HepG2 (cell line): ENCODE results near the gene PPP2R2C. TPM values are rescaled to one million over a fixed set of nuclear protein-coding genes. Genes with fewer than 3 reads are reported as not detected.

Experiments
- ATAC-seq: fragments of 200-7000 bp; cut with Tn5 transposase; 3 replicates; pipeline ENCODE4 v1.9.1; 2020; ENCODE audit warnings: mild to moderate bottlenecking, moderate library complexity
- BruUV-seq: library from RNA; stranded (reverse); fragments of 400-500 nt; replicated peaks from 2 replicates; lab custom pipeline; 2021; lab: Mats Ljungman, UMichigan
- CTCF ChIA-PET: fragments of 300-600 bp; formaldehyde crosslinking; extraction: SDS; loops from one replicate; lab custom pipeline; 2021; ENCODE audit warnings: low total read pairs, inconsistent platforms, low intra/inter-chr PET ratio; lab: Yijun Ruan, JAX
- POLR2A ChIA-PET: fragments of 350-600 bp; sonication (Branson Sonifier 250); formaldehyde crosslinking; loops from one replicate; lab custom pipeline; 2020; ENCODE audit warnings: antibody characterized with exemption, inconsistent platforms; lab: Yijun Ruan, JAX
- DNase-seq: peaks from one replicate; pipeline ENCODE4 v3.0.0-alpha.2; 2015; ENCODE audit warnings: low spot score
- FAIRE-seq: peaks from 3 replicates; lab custom pipeline; 2011; peaks lifted over from hg19 to GRCh38; lab: Jason Lieb, UNC
- H2AFZ ChIP-seq: one replicate; pipeline ENCODE4 v1.6.1; 2011; ENCODE audit warnings: low read length, inconsistent platforms
- H3K27ac ChIP-seq: fragments of 300-600 bp; 3 replicates; pipeline ENCODE4 v1.8.0; 2011; ENCODE audit warnings: mixed run types, mild to moderate bottlenecking, mixed read lengths, low read length, inconsistent platforms; ENCODE audit not compliant: insufficient read depth; ENCODE audit errors: extremely low read length
- H3K27me3 ChIP-seq, 2 experiments: fragments of 200-600 bp in 1 of 2; 2 replicates in 1 of 2; 3 replicates in 1 of 2; pipeline versions ENCODE4 v1.6.0 to v1.8.0; 2011; ENCODE audit warnings: low read length in 2 of 2, mild to moderate bottlenecking in 2 of 2, moderate library complexity in 2 of 2, inconsistent platforms in 1 of 2; ENCODE audit not compliant: insufficient read depth in 2 of 2, control insufficient read depth in 1 of 2
- H3K36me3 ChIP-seq, 2 experiments: fragments of 200-600 bp in 1 of 2; replicated peaks in 1 of 2; 2 replicates in 1 of 2; 3 replicates in 1 of 2; pipeline versions ENCODE4 v1.5.1 to v1.8.0; 2011; ENCODE audit warnings: low read length in 2 of 2, inconsistent platforms in 1 of 2; ENCODE audit not compliant: insufficient read depth in 2 of 2, control insufficient read depth in 1 of 2
- H3K4me1 ChIP-seq: 2 replicates; pipeline ENCODE4 v1.5.1; 2012; ENCODE audit warnings: low read length, inconsistent platforms; ENCODE audit not compliant: insufficient read depth
- H3K4me2 ChIP-seq: 2 replicates; pipeline ENCODE4 v1.6.0; 2011; ENCODE audit warnings: low read depth, low read length, inconsistent platforms
- H3K4me3 ChIP-seq, 3 experiments: fragments of 200-600 bp in 1 of 3; sonication (generic), shearing (Covaris generic) in 1 of 3; replicated peaks in 1 of 3; 2 replicates each; pipeline ENCODE4 v1.5.1; 2011 to 2016; ENCODE audit warnings: low read length in 3 of 3, inconsistent platforms in 2 of 3, low read depth in 2 of 3, mild to moderate bottlenecking in 2 of 3, control low read depth in 1 of 3, mixed read lengths in 1 of 3; ENCODE audit not compliant: insufficient read depth in 1 of 3
- H3K79me2 ChIP-seq: one replicate; pipeline ENCODE4 v1.6.1; 2011; ENCODE audit warnings: low read length, inconsistent platforms; ENCODE audit not compliant: insufficient read depth
- H3K9ac ChIP-seq: 2 replicates; pipeline ENCODE4 v1.6.0; 2011; ENCODE audit warnings: mild to moderate bottlenecking, low read depth, low read length, inconsistent platforms; ENCODE audit not compliant: insufficient read depth
- H3K9me3 ChIP-seq: 2 replicates; pipeline ENCODE4 v1.5.1; 2012; ENCODE audit warnings: mild to moderate bottlenecking, low read length
- H4K20me1 ChIP-seq: 2 replicates; pipeline ENCODE4 v1.6.0; 2011; ENCODE audit warnings: inconsistent platforms, mild to moderate bottlenecking, low read length, moderate library complexity; ENCODE audit not compliant: insufficient read depth
- ARHGAP35 ChIP-seq: sonication (generic); formaldehyde crosslinking; IDR thresholded peaks from 2 replicates; pipeline ENCODE4 v1.9.0; 2022; ENCODE audit warnings: mild to moderate bottlenecking, inconsistent platforms, moderate library complexity, missing genetic modification reagents, borderline replicate concordance
- ATF1 ChIP-seq: IDR thresholded peaks from 2 replicates; pipeline ENCODE4 v1.6.1; 2016; ENCODE audit warnings: mild to moderate bottlenecking, control low read depth
- GATA4 ChIP-seq: sonication (generic); IDR thresholded peaks from 2 replicates; pipeline ENCODE4 v1.6.1; 2016; ENCODE audit warnings: antibody characterized with exemption, low read depth, borderline replicate concordance
- GATAD1 ChIP-seq: IDR thresholded peaks from 2 replicates; pipeline ENCODE4 v1.6.1; 2016; ENCODE audit warnings: missing genetic modification reagents, missing compliant biosample characterization
- HOXA7 ChIP-seq: sonication (generic); formaldehyde crosslinking; IDR thresholded peaks from 2 replicates; pipeline ENCODE4 v1.8.1; 2022; ENCODE audit warnings: mild to moderate bottlenecking, missing genetic modification reagents, moderate library complexity
- MAFG ChIP-seq: sonication (generic); formaldehyde crosslinking; IDR thresholded peaks from 2 replicates; pipeline ENCODE4 v1.5.1; 2020; ENCODE audit warnings: mild to moderate bottlenecking, missing genetic modification reagents
- MIER3 ChIP-seq: IDR thresholded peaks from 2 replicates; pipeline ENCODE4 v1.6.1; 2016; ENCODE audit warnings: missing compliant biosample characterization, borderline replicate concordance
- PPARG ChIP-seq: conservative IDR thresholded peaks from 2 replicates; pipeline ENCODE4 v1.6.1; 2016; ENCODE audit warnings: missing biosample characterization, missing genetic modification reagents
- RFX3 ChIP-seq: IDR thresholded peaks from 2 replicates; pipeline ENCODE4 v1.6.1; 2016; ENCODE audit warnings: missing biosample characterization, missing genetic modification reagents
- ZNF326 ChIP-seq: sonication (generic); formaldehyde crosslinking; IDR thresholded peaks from 2 replicates; pipeline ENCODE4 v1.4.0; 2020; ENCODE audit warnings: missing genetic modification reagents, borderline replicate concordance
- ZNF670 ChIP-seq: sonication (generic); formaldehyde crosslinking; IDR thresholded peaks from 2 replicates; pipeline ENCODE4 v1.8.0; 2022; ENCODE audit warnings: mild to moderate bottlenecking, missing genetic modification reagents, borderline replicate concordance
- ZNF672 ChIP-seq: sonication (generic); formaldehyde crosslinking; IDR thresholded peaks from 2 replicates; pipeline ENCODE4 v1.8.1; 2022; ENCODE audit warnings: missing genetic modification reagents
- ZNF713 ChIP-seq: sonication (generic); formaldehyde crosslinking; IDR thresholded peaks from 2 replicates; pipeline ENCODE4 v1.4.0; 2020; ENCODE audit warnings: mild to moderate bottlenecking, missing genetic modification reagents
- ZSCAN9 ChIP-seq: IDR thresholded peaks from 2 replicates; pipeline ENCODE4 v1.6.1; 2016; ENCODE audit warnings: borderline replicate concordance
- WGBS: methylation state at CpG from one replicate; pipeline ENCODE4 v1.1.6; 2017; ENCODE audit warnings: low lambda C conversion rate; 5-methylcytosine and 5-hydroxymethylcytosine counted together
- in situ Hi-C: cut with HindIII; loops from 2 replicates; pipeline ENCODE4 v1.10.0; 2017; ENCODE audit warnings: low pct_unique_long_range_greater_than_20kb; ENCODE audit not compliant: extremely low pct_ligation_motif_present
- intact Hi-C: fragments of 100-400 bp; cut with micrococcal nuclease; formaldehyde crosslinking; loops from one replicate; pipeline ENCODE4 v1.10.0; 2022; ENCODE audit not compliant: unreplicated experiment
- polyA plus RNA-seq, 8 experiments: library from polyadenylated mRNA; depleted of rRNA in 3 of 8; stranded (reverse) in 7 of 8; unstranded in 1 of 8; fragments of >200 nt; fragmentation: Illumina TruSeq in 4 of 8; extraction: Trizol in 4 of 8; gene quantifications; 2 replicates each; pipeline versions ENCODE4 v1.2.1 to v1.2.3, GENCODE V29; 2011 to 2016; ENCODE audit warnings: low read depth in 4 of 8, missing spikeins in 1 of 8, mixed read lengths in 1 of 8; ENCODE audit not compliant: insufficient read depth in 1 of 8
- total RNA-seq, 5 experiments: library from RNA; depleted of rRNA; stranded (reverse); fragments of >200 nt; fragmentation: Illumina TruSeq; extraction: Trizol; gene quantifications; 2 replicates each; pipeline ENCODE4 v1.2.3, GENCODE V29; 2016; ENCODE audit warnings: low read depth in 1 of 5
- TF ChIP-seq, protein P1 (sequence below): IDR thresholded peaks from 2 replicates; pipeline ENCODE4 v1.6.1; 2012; ENCODE audit warnings: low read depth, low read length, improper control_type of control experiment
- TF ChIP-seq, protein P2 (sequence below): sonication (generic); formaldehyde crosslinking; IDR thresholded peaks from 2 replicates; pipeline ENCODE4 v1.4.0; 2020; ENCODE audit warnings: missing genetic modification reagents, low read depth, mild to moderate bottlenecking, borderline replicate concordance
- TF ChIP-seq, protein P3 (sequence below): IDR thresholded peaks from 2 replicates; pipeline ENCODE4 v1.6.1; 2016; ENCODE audit warnings: control low read depth

The PPP2R2C gene
- total and polyA plus RNA-seq, 2 of the 13 experiments (the other 11 are each of a cell fraction or from before 2014, with no cell fraction given), result 0.60 to 8.6 TPM

DNA sequence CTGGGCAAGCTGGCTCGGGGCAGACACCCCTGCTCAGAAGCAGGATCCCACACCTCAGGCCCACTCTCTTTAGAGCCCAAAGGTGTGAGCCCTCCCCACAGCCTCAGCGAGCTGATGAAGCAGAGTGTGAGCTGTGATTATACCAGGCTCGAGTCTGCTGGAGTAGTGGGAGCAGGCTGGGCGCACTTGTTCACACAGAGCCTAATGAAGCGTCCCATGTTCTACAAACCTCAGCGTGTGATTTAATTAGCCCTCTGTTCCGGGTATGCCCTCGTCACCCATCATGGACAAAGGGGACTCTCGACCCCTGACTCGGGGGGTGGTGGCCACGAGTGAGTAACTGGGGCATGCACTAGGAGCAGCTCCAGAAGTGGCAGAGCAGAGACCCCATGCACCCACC is 62.3 kb downstream of the PPP2R2C start:
- Histone ChIP-seq H3K9ac (no peak overlapping the region), H3K27ac (no peak overlapping the region), H3K36me3 (no peaks in the 10 kb centered on the region), H3K79me2 (no peaks in the 10 kb centered on the region), H3K4me3 (no peak overlapping the region), H3K4me1 (no peaks in the 10 kb centered on the region), H3K27me3 (peaks cover 1 to 34% of the 10 kb centered on the region in 2 experiments; a peak in 3 of 5 replicates), H2AFZ (no peak overlapping the region), H3K9me3 (no peaks in the 10 kb centered on the region), H3K4me2 (no peak overlapping the region), H4K20me1 (no peaks in the 10 kb centered on the region)
- POLR2A ChIA-PET, result no interaction called here
- CTCF ChIA-PET, result no interaction called here
- no TSS peak for BruUV-seq
- ATAC-seq (no peak), FAIRE-seq (no peak), DNase-seq (no peak)
- in situ Hi-C loops, result no loop called here
- TF ChIP-seq ZNF670 (CRISPR knock-in tag) (no peak), PPARG (CRISPR knock-in tag) (no peak), ZSCAN9 (CRISPR knock-in tag) (no peak), ZNF326 (no peak), ARHGAP35 (CRISPR knock-in tag) (no peak), ATF1 (CRISPR knock-in tag) (no peak), MAFG (no peak), ZNF672 (CRISPR knock-in tag) (no peak), GATA4 (no peak), HOXA7 (CRISPR knock-in tag) (no peak), GATAD1 (CRISPR knock-in tag) (no peak), RFX3 (no peak), MIER3 (CRISPR knock-in tag) (no peak), ZNF713 (no peak)
- TF ChIP-seq, protein P1, sequence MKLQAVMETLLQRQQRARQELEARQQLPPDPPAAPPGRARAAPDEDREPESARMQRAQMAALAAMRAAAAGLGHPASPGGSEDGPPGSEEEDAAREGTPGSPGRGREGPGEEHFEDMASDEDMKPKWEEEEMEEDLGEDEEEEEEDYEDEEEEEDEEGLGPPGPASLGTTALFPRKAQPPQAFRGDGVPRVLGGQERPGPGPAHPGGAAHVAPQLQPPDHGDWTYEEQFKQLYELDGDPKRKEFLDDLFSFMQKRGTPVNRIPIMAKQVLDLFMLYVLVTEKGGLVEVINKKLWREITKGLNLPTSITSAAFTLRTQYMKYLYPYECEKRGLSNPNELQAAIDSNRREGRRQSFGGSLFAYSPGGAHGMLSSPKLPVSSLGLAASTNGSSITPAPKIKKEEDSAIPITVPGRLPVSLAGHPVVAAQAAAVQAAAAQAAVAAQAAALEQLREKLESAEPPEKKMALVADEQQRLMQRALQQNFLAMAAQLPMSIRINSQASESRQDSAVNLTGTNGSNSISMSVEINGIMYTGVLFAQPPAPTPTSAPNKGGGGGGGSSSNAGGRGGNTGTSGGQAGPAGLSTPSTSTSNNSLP, result no peak
- TF ChIP-seq, protein P2, sequence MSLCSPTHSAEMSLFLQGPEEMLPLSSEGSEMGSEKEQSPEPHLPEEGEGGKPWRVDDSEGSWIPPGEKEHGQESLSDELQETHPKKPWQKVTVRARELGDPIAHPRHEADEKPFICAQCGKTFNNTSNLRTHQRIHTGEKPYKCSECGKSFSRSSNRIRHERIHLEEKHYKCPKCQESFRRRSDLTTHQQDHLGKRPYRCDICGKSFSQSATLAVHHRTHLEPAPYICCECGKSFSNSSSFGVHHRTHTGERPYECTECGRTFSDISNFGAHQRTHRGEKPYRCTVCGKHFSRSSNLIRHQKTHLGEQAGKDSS (CRISPR knock-in tag), result no peak
- TF ChIP-seq, protein P3, sequence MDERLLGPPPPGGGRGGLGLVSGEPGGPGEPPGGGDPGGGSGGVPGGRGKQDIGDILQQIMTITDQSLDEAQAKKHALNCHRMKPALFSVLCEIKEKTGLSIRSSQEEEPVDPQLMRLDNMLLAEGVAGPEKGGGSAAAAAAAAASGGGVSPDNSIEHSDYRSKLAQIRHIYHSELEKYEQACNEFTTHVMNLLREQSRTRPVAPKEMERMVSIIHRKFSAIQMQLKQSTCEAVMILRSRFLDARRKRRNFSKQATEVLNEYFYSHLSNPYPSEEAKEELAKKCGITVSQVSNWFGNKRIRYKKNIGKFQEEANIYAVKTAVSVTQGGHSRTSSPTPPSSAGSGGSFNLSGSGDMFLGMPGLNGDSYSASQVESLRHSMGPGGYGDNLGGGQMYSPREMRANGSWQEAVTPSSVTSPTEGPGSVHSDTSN (CRISPR knock-in tag), result no peak
- WGBS, result 7% methylated on average over 7 of the region's 11 CpGs
- intact Hi-C loops, result no loop called here
